B cell (primary cell): ENCODE results near the gene AP4S1. TPM values are rescaled to one million over a fixed set of nuclear protein-coding genes. Genes with fewer than 3 reads are reported as not detected.
"Not testable (repeated sequence)": the region's sequence is repeated elsewhere in the genome, so short reads cannot be mapped to it uniquely, and the experiment has no call there.

Experiments
- ATAC-seq: fragments of 200-7000 bp; cut with Tn5 transposase; one replicate; pipeline ENCODE4 v1.10.0; 2021; ENCODE audit warnings: low read depth, mild to moderate bottlenecking, moderate number of reproducible peaks, moderate library complexity
- CTCF ChIA-PET: fragments of 350-600 bp; sonication (Branson Sonifier 250); formaldehyde crosslinking; loops from one replicate; lab custom pipeline; 2021; ENCODE audit warnings: antibody characterized with exemption, inconsistent platforms; lab: Charles Lee
- POLR2A ChIA-PET: fragments of 350-600 bp; sonication (Branson Sonifier 250); formaldehyde crosslinking; loops from one replicate; lab custom pipeline; 2021; ENCODE audit warnings: antibody characterized with exemption; lab: Charles Lee
- DNase-seq: peaks from one replicate; pipeline ENCODE4 v3.0.0; 2013
- H2AFZ ChIP-seq: 2 replicates; pipeline ENCODE4 v1.6.1; 2012; ENCODE audit warnings: mild to moderate bottlenecking, low read depth, low read length; ENCODE audit not compliant: insufficient read depth, poor library complexity, severe bottlenecking
- H3K27ac ChIP-seq, 2 donors: 1 replicate in 1 of 2; 2 replicates in 1 of 2; pipeline ENCODE4 v1.5.1; 2012 to 2013; ENCODE audit warnings: low read length in 2 of 2, mild to moderate bottlenecking in 2 of 2, moderate library complexity in 1 of 2
- H3K27me3 ChIP-seq, 4 experiments: fragments of 200-600 bp in 1 of 4; sonication (generic) in 1 of 4; replicated peaks in 1 of 4; 1 replicate in 2 of 4; 2 replicates in 2 of 4; pipeline versions ENCODE4 v1.6.1 to v1.7.0; 2013 to 2016; ENCODE audit warnings: low read length in 3 of 4, mild to moderate bottlenecking in 2 of 4, mixed read lengths in 1 of 4, moderate library complexity in 1 of 4; ENCODE audit not compliant: insufficient read depth in 4 of 4, control insufficient read depth in 3 of 4; ENCODE audit errors: control extremely low read depth in 1 of 4
- H3K36me3 ChIP-seq, 2 experiments: replicated peaks in 1 of 2; 1 replicate in 1 of 2; 2 replicates in 1 of 2; pipeline versions ENCODE4 v1.6.1 to v1.7.1; 2013; ENCODE audit warnings: low read length in 1 of 2; ENCODE audit not compliant: insufficient read depth in 2 of 2, control insufficient read depth in 1 of 2; ENCODE audit errors: control extremely low read depth in 1 of 2, extremely low read depth in 1 of 2
- H3K4me1 ChIP-seq, 2 donors: fragments of 200-600 bp in 1 of 2; sonication (generic) in 1 of 2; 1 replicate in 1 of 2; 2 replicates in 1 of 2; pipeline versions ENCODE4 v1.5.1 to v1.6.1; 2013 to 2017; ENCODE audit warnings: low read length in 2 of 2; ENCODE audit not compliant: control insufficient read depth in 2 of 2, insufficient read depth in 2 of 2
- H3K4me2 ChIP-seq: replicated peaks from 2 replicates; pipeline ENCODE3; 2012; ENCODE audit warnings: mild to moderate bottlenecking, low read depth, low read length; ENCODE audit not compliant: poor library complexity, severe bottlenecking
- H3K4me3 ChIP-seq, 5 experiments: fragments of 200-600 bp in 1 of 5; sonication (generic) in 1 of 5; 1 replicate in 3 of 5; 2 replicates in 2 of 5; pipeline versions ENCODE4 v1.5.1 to v1.7.0; 2011 to 2016; ENCODE audit warnings: low read length in 4 of 5, mild to moderate bottlenecking in 4 of 5, low read depth in 2 of 5, control low read depth in 1 of 5, moderate library complexity in 1 of 5; ENCODE audit not compliant: insufficient read depth in 1 of 5; ENCODE audit errors: control extremely low read depth in 1 of 5, extremely low read depth in 1 of 5
- H3K79me2 ChIP-seq: fragments of 200-600 bp; sonication (generic); one replicate; pipeline ENCODE4 v1.6.0; 2016; ENCODE audit warnings: low read length; ENCODE audit not compliant: control insufficient read depth, insufficient read depth
- H3K9ac ChIP-seq: fragments of 200-600 bp; sonication (generic); 2 replicates; pipeline ENCODE4 v1.6.1; 2017; ENCODE audit warnings: mild to moderate bottlenecking, low read length, moderate library complexity
- H3K9me3 ChIP-seq, 3 donors: one replicate each; pipeline versions ENCODE4 v1.6.1 to v1.7.1; 2013; ENCODE audit warnings: low read length in 2 of 3; ENCODE audit not compliant: control insufficient read depth in 2 of 3, insufficient read depth in 1 of 3; ENCODE audit errors: control extremely low read depth in 1 of 3
- H4K20me1 ChIP-seq: 2 replicates; pipeline ENCODE4 v1.6.0; 2012; ENCODE audit warnings: mild to moderate bottlenecking, low read length; ENCODE audit not compliant: insufficient read depth, control insufficient read depth, poor library complexity, severe bottlenecking
- H3K27ac Mint-ChIP-seq: one replicate; pipeline ENCODE4 v1.8.0; 2021; ENCODE audit warnings: mixed read lengths
- H3K27me3 Mint-ChIP-seq: one replicate; pipeline ENCODE4 v1.8.0; 2021; ENCODE audit warnings: mixed read lengths
- H3K4me1 Mint-ChIP-seq: one replicate; pipeline ENCODE4 v1.8.0; 2021; ENCODE audit warnings: mixed read lengths
- H3K4me3 Mint-ChIP-seq: one replicate; pipeline ENCODE4 v1.8.0; 2021; ENCODE audit warnings: mixed read lengths
- H3K9me3 Mint-ChIP-seq: one replicate; pipeline ENCODE4 v1.8.0; 2022; ENCODE audit warnings: mixed read lengths; ENCODE audit not compliant: insufficient read depth
- EZH2 ChIP-seq: IDR thresholded peaks from 2 replicates; pipeline ENCODE4 v1.6.1; 2012; ENCODE audit warnings: borderline replicate concordance, low read depth, mild to moderate bottlenecking, moderate library complexity, low read length; ENCODE audit not compliant: insufficient read depth, poor library complexity, severe bottlenecking
- WGBS: methylation state at CpG from one replicate; pipeline ENCODE4 v1.1.5; 2013; ENCODE audit warnings: missing lambda C conversion rate; ENCODE audit not compliant: insufficient coverage; 5-methylcytosine and 5-hydroxymethylcytosine counted together
- intact Hi-C: fragments of 100-400 bp; cut with micrococcal nuclease; formaldehyde crosslinking; loops from one replicate; pipeline ENCODE4 v1.10.0; 2022
- polyA plus RNA-seq: library from polyadenylated mRNA; depleted of rRNA; stranded (reverse); fragments of >200 nt; gene quantifications from 2 replicates; pipeline ENCODE4 v1.2.3, GENCODE V29; 2012
- total RNA-seq, 2 donors: library from RNA; stranded (reverse); fragments of 120-200 nt in 1 of 2; gene quantifications; 1 replicate in 1 of 2; 2 replicates in 1 of 2; pipeline versions ENCODE4 v1.2.3 to v1.2.4, GENCODE V29; 2013 to 2022
- TF ChIP-seq, protein P1 (sequence below): fragments of 200-600 bp; IDR thresholded peaks from one replicate; pipeline ENCODE4 v1.8.0; 2022; ENCODE audit warnings: antibody characterized with exemption, mild to moderate bottlenecking

AP4S1 gene
- total and polyA plus RNA-seq, 2 donors (not counting 1 experiment from before 2014, with no cell fraction given), result 3.4 to 15.9 TPM

DNA sequence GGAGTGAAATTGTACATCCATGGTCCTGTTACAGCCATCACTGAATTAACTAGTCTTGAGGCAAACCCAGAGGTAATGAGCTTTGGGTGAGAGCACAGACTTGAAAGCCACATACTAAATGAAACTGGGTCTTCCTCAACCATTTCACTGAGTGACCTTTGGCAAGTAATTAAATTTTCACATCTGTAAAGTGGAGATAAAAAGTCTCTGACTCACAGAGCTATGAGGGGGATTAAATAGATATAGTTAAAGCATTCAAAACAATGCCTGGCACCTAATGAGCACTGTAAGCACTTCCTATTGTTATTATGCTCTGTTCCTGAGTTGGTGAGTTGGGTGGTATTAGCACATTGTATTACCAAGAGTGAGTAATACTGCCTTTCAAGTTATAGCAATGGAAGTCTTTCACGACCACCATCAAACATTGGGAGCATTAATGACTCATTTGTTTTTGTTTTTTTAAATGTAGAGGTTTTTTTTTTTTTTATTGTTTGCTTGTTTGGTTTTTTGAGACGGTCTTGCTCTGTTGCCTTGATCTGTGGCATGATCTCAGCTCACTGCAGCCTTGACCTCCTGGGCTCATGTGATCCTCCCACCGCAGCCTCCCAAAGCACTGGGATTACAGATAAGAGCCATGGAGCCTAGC lies 13.2 kb downstream of the AP4S1 start:
- DNase-seq (no peak), ATAC-seq (no peak)
- TF ChIP-seq, protein P1, sequence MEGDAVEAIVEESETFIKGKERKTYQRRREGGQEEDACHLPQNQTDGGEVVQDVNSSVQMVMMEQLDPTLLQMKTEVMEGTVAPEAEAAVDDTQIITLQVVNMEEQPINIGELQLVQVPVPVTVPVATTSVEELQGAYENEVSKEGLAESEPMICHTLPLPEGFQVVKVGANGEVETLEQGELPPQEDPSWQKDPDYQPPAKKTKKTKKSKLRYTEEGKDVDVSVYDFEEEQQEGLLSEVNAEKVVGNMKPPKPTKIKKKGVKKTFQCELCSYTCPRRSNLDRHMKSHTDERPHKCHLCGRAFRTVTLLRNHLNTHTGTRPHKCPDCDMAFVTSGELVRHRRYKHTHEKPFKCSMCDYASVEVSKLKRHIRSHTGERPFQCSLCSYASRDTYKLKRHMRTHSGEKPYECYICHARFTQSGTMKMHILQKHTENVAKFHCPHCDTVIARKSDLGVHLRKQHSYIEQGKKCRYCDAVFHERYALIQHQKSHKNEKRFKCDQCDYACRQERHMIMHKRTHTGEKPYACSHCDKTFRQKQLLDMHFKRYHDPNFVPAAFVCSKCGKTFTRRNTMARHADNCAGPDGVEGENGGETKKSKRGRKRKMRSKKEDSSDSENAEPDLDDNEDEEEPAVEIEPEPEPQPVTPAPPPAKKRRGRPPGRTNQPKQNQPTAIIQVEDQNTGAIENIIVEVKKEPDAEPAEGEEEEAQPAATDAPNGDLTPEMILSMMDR, result no peak
- no peak for TF ChIP-seq EZH2
- Histone ChIP-seq H3K4me2 (no peak overlapping the region), H3K79me2 (peaks cover 22% of the 10 kb centered on the region), H3K9me3 (no peaks in the 10 kb centered on the region), H3K27ac (no peak overlapping the region), H3K9ac (no peak overlapping the region), H3K4me3 (no peak overlapping the region), H3K36me3 (peaks cover 0 to 3% of the 10 kb centered on the region in 2 experiments), H4K20me1 (no peaks in the 10 kb centered on the region), H2AFZ (no peak overlapping the region), H3K4me1 (no peaks in the 10 kb centered on the region), H3K27me3 (no peaks in the 10 kb centered on the region)
- no CpG with 5 or more reads among the region's 3 CpGs for WGBS
- Mint-ChIP-seq H3K27me3 (no peaks in the 10 kb centered on the region), H3K27ac (no peak overlapping the region), H3K9me3 (no peaks in the 10 kb centered on the region), H3K4me1 (no peaks in the 10 kb centered on the region), H3K4me3 (no peak overlapping the region)
- CTCF ChIA-PET, result interaction anchor here (0.7 to 1.0 kb wide), 2 partner anchors 31 to 793 kb away, joined by 3 read pairs; no protein-coding TSS in a partner anchor
- POLR2A ChIA-PET, result no interaction called here
- intact Hi-C loops, result no loop called here

- Mint-ChIP-seq H3K27ac (no peak overlapping the region), H3K4me1 (peaks cover 2% of the 10 kb centered on the region), H3K4me3 (no peak overlapping the region), H3K27me3 (no peaks in the 10 kb centered on the region), H3K9me3 (no peaks in the 10 kb centered on the region)
- ATAC-seq (no peak), DNase-seq (no peak)
- TF ChIP-seq, protein P1, result no peak
- no peak for TF ChIP-seq EZH2
- CTCF ChIA-PET, result no interaction called here
- Histone ChIP-seq H4K20me1 (no peaks in the 10 kb centered on the region), H3K9ac (no peak overlapping the region), H3K9me3 (no peaks in the 10 kb centered on the region), H3K27me3 (no peaks in the 10 kb centered on the region), H3K27ac (no peak overlapping the region), H3K36me3 (peaks cover 0 to 3% of the 10 kb centered on the region in 2 experiments), H3K4me2 (no peak overlapping the region), H3K4me3 (no peak overlapping the region), H3K4me1 (no peaks in the 10 kb centered on the region), H2AFZ (no peak overlapping the region), H3K79me2 (peaks cover 21% of the 10 kb centered on the region)
- POLR2A ChIA-PET, result no interaction called here
- intact Hi-C loops, result no loop called here
- no CpG with 5 or more reads among the region's 1 CpG for WGBS
Measured at GRCh38 chr14:31042300-31042699, 16.9 kb downstream of the AP4S1 start.

- H3K9me3 ChIP-seq, POLR2A ChIA-PET, H2AFZ ChIP-seq, ATAC-seq, CTCF ChIA-PET, H3K27ac Mint-ChIP-seq, DNase-seq, H3K27me3 ChIP-seq, H3K9me3 Mint-ChIP-seq, H3K4me3 ChIP-seq, H4K20me1 ChIP-seq, H3K27ac ChIP-seq, H3K4me1 Mint-ChIP-seq, intact Hi-C loops, H3K4me1 ChIP-seq, H3K9ac ChIP-seq, H3K36me3 ChIP-seq, H3K4me2 ChIP-seq, H3K4me3 Mint-ChIP-seq, H3K27me3 Mint-ChIP-seq: not testable (repeated sequence)
- WGBS, result 100% methylated on average over 3 of the region's 10 CpGs
- H3K79me2 ChIP-seq, result peaks cover 26% of the 10 kb centered on the region
Measured at GRCh38 chr14:31042893-31043292, 17.4 kb downstream of the AP4S1 start.
